ENCODE measurements around the gene LRRC34.

LRRC34 gene

DNA sequence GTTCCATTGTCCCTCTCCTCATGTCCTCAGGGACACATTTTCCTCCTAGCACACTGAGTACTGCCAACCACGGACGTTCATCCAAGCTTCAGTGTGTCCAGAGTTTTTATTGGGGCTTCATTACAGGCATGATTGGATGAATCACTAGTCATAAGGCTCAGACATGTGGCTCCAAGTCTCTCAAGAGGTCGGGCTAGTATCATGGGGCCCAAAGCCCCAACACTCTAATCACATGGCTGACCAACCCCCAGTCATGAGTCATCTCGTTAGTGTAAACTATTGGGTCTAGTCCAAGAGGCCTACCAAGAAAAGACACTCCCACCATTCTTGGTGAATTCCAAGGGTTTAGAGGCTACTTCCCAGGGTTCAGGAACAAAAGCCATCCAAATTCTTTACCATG is 52.2 kb downstream of the LRRC34 start:
- no peak for DNase-seq

GRCh38 chr3:169759256-169759655 is 53.4 kb downstream of the LRRC34 start:
- no peak for DNase-seq

GRCh38 chr3:169758359-169758994 is 54.2 kb downstream of the LRRC34 start:
- DNase-seq, result no peak

DNA sequence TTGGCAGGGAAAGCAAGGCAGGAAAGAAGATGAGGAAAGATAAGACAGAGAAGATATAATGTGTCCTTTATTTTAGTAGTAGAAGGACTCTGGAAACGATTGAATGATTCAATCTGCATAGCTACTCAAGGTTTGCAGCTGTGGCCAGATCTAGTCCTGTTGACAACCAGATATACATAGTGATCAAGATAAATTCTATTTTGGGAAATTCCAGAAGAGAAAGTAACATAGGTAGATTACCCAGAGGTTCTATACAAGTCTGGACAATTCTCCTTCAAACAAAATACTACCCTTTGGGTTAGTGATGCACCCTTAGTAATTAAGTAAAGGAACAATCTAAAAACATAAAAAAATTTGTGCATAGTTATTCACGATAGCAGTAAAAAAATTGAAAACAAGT is 57.2 kb downstream of the LRRC34 start:
- DNase-seq, result no peak

DNA sequence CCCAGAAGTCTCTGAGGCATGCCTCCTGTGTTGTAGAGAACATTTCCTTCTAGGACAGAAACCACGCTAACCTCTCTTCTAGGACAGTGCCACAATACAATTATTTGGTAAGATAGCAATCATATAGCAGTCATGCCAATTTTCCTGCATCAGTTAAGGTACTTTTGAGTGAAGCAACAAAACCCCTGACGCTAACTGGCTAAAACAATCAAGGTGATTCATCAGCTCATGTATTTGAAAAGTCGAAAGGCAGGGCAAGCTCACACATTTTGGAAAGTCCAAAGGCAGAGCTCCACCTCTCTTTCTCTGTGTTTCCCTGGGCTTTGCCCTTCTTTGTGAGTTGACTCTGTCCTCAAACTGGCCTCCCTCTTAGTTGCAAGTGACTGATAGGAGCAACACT is 58.0 kb downstream of the LRRC34 start:
- no peak for DNase-seq

DNA sequence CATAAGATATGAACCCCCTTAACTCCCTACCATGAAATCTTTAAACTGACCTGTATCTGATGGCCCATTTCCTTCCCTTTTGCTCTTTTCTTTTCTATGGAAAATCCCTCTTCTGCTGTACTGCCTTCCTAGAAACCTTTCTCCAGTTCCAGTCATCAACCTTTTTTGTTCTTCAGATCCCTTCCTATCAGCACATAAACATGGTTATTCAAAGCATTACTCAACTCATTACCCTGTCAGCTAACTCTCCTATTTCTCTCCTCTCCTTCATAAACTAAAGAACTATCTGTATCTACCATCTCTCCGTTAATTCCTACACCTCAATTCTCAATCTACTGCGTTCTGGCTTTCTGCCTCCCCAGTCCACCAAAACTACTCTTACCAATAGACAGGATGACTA is 60.8 kb downstream of the LRRC34 start:
- no peak for DNase-seq

- DNase-seq, result no peak
These were observed 62.0 kb downstream of the LRRC34 start for GRCh38 chr3:169750665-169751064.

GRCh38 chr3:169748670-169749069 is 64.0 kb downstream of the LRRC34 start:
- DNase-seq, result no peak

DNA sequence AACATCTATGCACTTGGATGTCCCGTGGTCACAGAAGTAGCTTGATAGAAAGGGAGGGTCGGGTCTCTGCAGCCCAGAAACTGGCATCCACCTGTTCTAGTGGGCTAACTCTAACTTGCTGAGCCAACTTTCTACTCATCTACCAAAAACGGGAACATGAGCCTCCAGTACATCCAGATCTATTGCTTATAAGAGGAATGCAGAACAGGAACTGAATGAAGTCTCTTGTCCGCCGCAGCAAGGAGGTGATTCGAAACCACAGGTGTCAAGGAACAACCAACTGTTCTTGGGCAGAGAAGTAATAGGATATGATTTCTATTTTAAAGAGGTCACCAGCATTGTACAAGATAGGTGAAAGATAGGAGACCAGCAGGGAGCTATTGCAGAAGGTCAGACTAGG is 65.8 kb downstream of the LRRC34 start:
- DNase-seq, result no peak

DNA sequence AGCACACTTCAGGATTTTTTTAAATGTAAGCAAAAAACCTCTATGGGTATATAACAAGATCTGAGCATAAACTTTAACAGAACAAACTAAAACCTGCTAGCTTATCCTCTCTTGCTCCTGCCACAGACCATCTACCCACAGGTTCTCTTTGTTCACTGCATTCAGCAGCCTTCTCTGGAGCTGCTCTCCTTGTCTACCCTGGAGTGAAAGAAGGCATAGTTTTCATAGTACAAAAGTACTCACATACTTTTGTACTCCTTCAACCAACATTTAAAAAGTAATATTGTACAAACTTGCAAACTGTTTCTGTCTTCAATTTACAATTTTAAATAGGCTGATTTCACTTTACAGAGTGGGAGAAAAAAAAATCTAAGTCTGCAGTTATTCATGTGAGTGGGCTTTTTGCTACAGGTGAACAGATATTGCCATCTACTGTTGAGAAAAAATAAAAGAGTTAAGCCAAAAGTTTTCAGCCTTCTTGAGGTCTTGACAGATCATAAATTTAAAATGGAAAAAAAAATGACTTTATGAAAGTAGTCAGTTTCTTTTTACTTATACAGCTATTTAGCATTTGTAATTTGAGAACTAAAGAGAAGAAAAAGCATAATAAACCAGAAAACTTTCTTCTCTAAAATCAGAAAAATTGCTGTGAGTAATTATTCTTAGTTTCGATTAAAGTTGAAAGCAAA is 68.2 kb downstream of the LRRC34 start:
- DNase-seq, result no peak

Measured in NCI-H345 (cell line).